GM19193 (cell line): ENCODE measurements around the gene CCDC81.

Experiments
- POLR2A ChIP-seq: IDR thresholded peaks from 4 replicates; pipeline ENCODE4 v1.6.1; 2011; ENCODE audit not compliant: insufficient read depth, insufficient read length; ENCODE audit errors: extremely low read depth

CCDC81 gene

GRCh38 chr11:86447763-86448480 is 73.2 kb downstream of the CCDC81 start:
- no peak for TF ChIP-seq POLR2A

- TF ChIP-seq POLR2A, result no peak
These were observed 75.4 kb downstream of the CCDC81 start for GRCh38 chr11:86449993-86450629.

GRCh38 chr11:86453290-86454030 is 78.8 kb downstream of the CCDC81 start:
- TF ChIP-seq POLR2A, result no peak

GRCh38 chr11:86456075-86456939 is 81.6 kb downstream of the CCDC81 start:
- TF ChIP-seq POLR2A, result no peak

- TF ChIP-seq POLR2A, result no peak
These were observed 83.8 kb downstream of the CCDC81 start for GRCh38 chr11:86458294-86459001.

GRCh38 chr11:86459002-86459385 is 84.3 kb downstream of the CCDC81 start:
- TF ChIP-seq POLR2A, result no peak

GRCh38 chr11:86459682-86460460 is 85.2 kb downstream of the CCDC81 start:
- TF ChIP-seq POLR2A, result no peak

- no peak for TF ChIP-seq POLR2A
These were observed 86.0 kb downstream of the CCDC81 start for GRCh38 chr11:86460461-86461385.

GRCh38 chr11:86461892-86462291 is 87.2 kb downstream of the CCDC81 start:
- TF ChIP-seq POLR2A, result no peak

- no peak for TF ChIP-seq POLR2A
These were observed 88.4 kb downstream of the CCDC81 start for GRCh38 chr11:86463120-86463519.

GRCh38 chr11:86463955-86464354 is 89.3 kb downstream of the CCDC81 start:
- TF ChIP-seq POLR2A, result no peak

- TF ChIP-seq POLR2A, result no peak
These were observed 90.0 kb downstream of the CCDC81 start for GRCh38 chr11:86464509-86465221.
